ENCODE results near the gene LRRC14B.

- TF ChIP-seq YY1 (IDR thresholded peaks at IDR 0.05; ENCODE audit: insufficient read depth, insufficient read length) = no peak
- TF ChIP-seq ZNF274 (IDR thresholded peaks at IDR 0.05; ENCODE audit: low read depth, low read length) = no peak
These were observed 29.5 kb upstream of the LRRC14B start for GRCh38 chr5:161803-162110.

Data from NT2/D1 (cell line).